T-helper 2 cell treated with Interferon-gamma antibody and Interleukin-4, amounts not matched to agents 100 ng/mL and 5 ng/mL, for 36 hours (primary cell): Measurements from ENCODE around the gene PDE4B. TPM values are rescaled to one million over a fixed set of nuclear protein-coding genes. Genes with fewer than 3 reads are reported as not detected.

Experiments used
- intact Hi-C: fragments of 100-400 bp; cut with micrococcal nuclease; formaldehyde crosslinking; loops from one replicate; pipeline ENCODE4 v1.15.1; 2023
- total RNA-seq: library from RNA; stranded (reverse); gene quantifications from 2 replicates; pipeline ENCODE4 v1.2.3, GENCODE V29; 2022

The PDE4B gene
- total RNA-seq, 1 donor from 2014 or later: 16.9 TPM

- intact Hi-C loops: loop anchor here (2.0 to 5.0 kb wide), 2 partner anchors 15 to 36 kb away; no protein-coding TSS in a partner anchor
These were observed 578.7 kb downstream of the PDE4B start for GRCh38 chr1:66371233-66372005.

GRCh38 chr1:66372522-66373101 is 579.9 kb downstream of the PDE4B start:
- intact Hi-C loops: loop anchor here (2.0 to 5.0 kb wide), 2 partner anchors 16 to 35 kb away; no protein-coding TSS in a partner anchor

DNA sequence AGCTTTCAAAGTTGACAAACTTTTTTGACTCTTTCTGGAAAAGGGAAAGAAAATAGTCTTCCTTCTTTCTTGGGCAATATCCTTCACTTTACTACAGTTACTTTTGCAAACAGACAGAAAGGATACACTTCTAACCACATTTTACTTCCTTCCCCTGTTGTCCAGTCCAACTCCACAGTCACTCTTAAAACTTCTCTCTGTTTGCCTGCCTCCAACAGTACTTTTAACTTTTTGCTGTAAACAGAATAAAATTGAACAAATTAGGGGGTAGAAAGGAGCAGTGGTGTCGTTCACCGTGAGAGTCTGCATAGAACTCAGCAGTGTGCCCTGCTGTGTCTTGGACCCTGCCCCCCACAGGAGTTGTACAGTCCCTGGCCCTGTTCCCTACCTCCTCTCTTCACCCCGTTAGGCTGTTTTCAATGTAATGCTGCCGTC is 580.5 kb downstream of the PDE4B start:
- intact Hi-C loops: loop anchor here (2.0 to 5.0 kb wide), 2 partner anchors 16 to 34 kb away; no protein-coding TSS in a partner anchor

- intact Hi-C loops: loop anchor here (1.0 to 5.0 kb wide), 4 partner anchors 33 to 92 kb away; no protein-coding TSS in a partner anchor
These were observed 581.5 kb downstream of the PDE4B start for GRCh38 chr1:66374148-66374547.

GRCh38 chr1:66374561-66375111 is 581.9 kb downstream of the PDE4B start:
- intact Hi-C loops: loop anchor here (1.0 to 5.0 kb wide), 4 partner anchors 33 to 92 kb away; no protein-coding TSS in a partner anchor

GRCh38 chr1:66375125-66375524 is 582.4 kb downstream of the PDE4B start:
- intact Hi-C loops: loop anchor here (2.0 kb wide), 1 partner anchor 72 kb away; no protein-coding TSS in a partner anchor

GRCh38 chr1:66380452-66381212 is 587.9 kb downstream of the PDE4B start:
- intact Hi-C loops: no loop called here

DNA sequence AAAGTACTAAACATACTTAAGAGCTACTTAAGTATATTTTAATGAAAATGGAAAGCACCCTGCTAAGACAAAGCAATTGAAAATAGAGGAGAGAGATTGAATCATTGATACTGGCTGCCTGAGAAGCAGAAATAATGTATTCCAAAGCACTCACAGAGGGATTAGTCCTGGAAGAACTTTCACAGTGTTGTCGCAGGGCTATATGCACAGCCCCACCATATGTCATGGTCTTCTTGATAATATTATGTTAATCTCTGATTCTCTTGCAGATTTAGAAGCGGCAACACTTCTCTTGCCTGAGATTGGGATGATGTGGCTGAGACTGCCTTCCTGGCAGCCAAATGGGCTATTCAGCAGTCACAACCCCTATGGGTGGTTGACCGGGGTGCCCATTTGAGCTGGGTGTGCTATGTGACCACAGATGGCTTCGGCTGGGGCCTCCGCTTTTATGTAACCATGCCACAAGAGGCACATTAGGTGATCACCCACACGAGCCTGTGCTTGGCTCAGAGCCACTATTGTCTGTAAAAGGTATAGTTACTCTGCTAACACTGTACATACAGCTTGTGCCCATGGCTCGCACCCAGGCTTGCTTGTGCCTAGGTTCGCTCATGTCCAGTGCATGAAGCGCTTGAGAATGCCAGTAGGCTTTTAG is 589.1 kb downstream of the PDE4B start:
- intact Hi-C loops: no loop called here

- intact Hi-C loops: no loop called here
These were observed 590.5 kb downstream of the PDE4B start for GRCh38 chr1:66383168-66383567.

DNA sequence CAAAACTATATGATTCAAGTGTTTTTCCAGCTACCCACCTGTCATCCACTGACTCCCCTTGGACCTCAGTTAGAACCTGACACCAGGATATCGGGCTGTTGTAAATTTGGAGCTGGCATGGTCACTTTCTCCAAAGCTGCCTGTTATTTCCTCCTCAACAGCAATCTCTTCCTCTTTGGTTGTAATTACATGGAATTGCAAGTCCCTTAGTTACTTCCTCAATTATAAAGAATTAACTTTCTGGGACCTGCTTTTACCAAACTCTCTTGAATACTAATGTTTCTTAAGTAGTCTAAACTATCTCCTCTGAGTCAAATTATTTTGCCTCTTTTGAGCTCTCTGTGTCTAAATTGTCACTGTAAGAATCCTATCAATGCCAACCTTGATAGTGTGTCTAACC is 590.9 kb downstream of the PDE4B start:
- intact Hi-C loops: no loop called here

GRCh38 chr1:66384258-66384921 is 591.7 kb downstream of the PDE4B start:
- intact Hi-C loops: no loop called here

GRCh38 chr1:66386712-66387111 is 594.0 kb downstream of the PDE4B start:
- intact Hi-C loops: no loop called here

GRCh38 chr1:66388913-66389312 is 596.2 kb downstream of the PDE4B start:
- intact Hi-C loops: no loop called here

GRCh38 chr1:66393586-66394287 is 601.0 kb downstream of the PDE4B start:
- intact Hi-C loops: no loop called here

GRCh38 chr1:66394603-66395002 is 601.9 kb downstream of the PDE4B start:
- intact Hi-C loops: no loop called here

- intact Hi-C loops: no loop called here
These were observed 602.7 kb downstream of the PDE4B start for GRCh38 chr1:66395202-66396061.

DNA sequence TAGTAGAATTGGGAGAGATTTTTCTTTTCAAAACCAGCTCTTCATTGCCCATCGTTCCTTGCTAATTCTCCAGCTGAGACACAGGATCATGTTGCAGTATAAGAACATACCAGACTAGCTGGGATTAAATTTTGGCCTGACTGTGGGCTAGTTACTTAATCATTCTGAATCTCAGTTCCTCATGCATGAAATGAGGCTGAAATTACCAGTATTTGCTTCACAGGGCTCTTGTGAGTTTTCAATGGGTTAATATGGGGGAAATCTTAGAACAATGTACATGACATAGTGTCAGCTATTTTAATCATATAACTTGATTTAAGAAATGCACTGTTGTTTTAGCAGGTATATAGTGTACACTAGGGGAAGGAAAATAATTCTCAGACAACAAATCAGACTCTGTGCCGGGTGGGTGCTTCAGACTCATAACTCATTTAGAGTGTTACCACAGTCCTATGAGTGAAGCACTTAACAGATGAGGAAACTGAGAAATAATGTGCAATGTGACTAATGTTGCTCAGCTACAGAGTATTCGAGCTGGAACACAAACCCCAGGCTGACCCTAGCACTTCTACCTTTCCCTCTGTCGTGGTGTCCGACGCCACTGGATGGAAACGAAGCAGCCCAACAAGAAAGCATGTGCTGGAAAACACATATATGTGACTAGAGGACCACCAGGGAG is 603.7 kb downstream of the PDE4B start:
- intact Hi-C loops: no loop called here

- intact Hi-C loops: no loop called here
These were observed 604.5 kb downstream of the PDE4B start for GRCh38 chr1:66397192-66397591.
